ENCODE data around the gene RD3L. TPM values are rescaled to one million over a fixed set of nuclear protein-coding genes. Genes with fewer than 3 reads are reported as not detected.

Gene RD3L
- not detected in 5 replicates for total RNA-seq (2022; extraction: Qiagen RNA extraction)

GRCh38 chr14:103941973-103942736 lies at the start of gene RD3L:
Gene RD3L (minus strand): TSS chr14:103942529. CDS start chr14:103941695, 834 bp downstream.

GRCh38 chr14:103928011-103928890 lies 14.1 kb downstream of the RD3L start, which contains the start of gene TDRD9:
Gene TDRD9 (plus strand): TSS chr14:103928456. CDS start chr14:103928510, 54 bp downstream.

Other genes with a start within 250 kb of the RD3L start
- gene XRCC3, start 227.1 kb downstream of the RD3L start, total RNA-seq (2022; extraction: Qiagen RNA extraction), result 28.1 to 35.5 TPM (median 30.2 TPM) in 5 replicates
- gene ZFYVE21, start 226.7 kb downstream of the RD3L start, total RNA-seq (2022; extraction: Qiagen RNA extraction), result 34.0 to 47.2 TPM (median 42.9 TPM) in 5 replicates
- gene PPP1R13B, start 95.0 kb downstream of the RD3L start, total RNA-seq (2022; extraction: Qiagen RNA extraction), result 4.0 to 5.6 TPM (median 4.6 TPM) in 5 replicates
- gene TDRD9, start 14.1 kb downstream of the RD3L start, total RNA-seq (2022; extraction: Qiagen RNA extraction), result 0.14 to 0.40 TPM (median 0.28 TPM) in 4 of 5 replicates, not detected in the other
- gene ASPG, start 143.2 kb upstream of the RD3L start, total RNA-seq (2022; extraction: Qiagen RNA extraction), result 0.13 to 0.72 TPM in 2 of 5 replicates, not detected in the others
- gene KIF26A, start 196.1 kb upstream of the RD3L start, total RNA-seq (2022; extraction: Qiagen RNA extraction), result 1.7 to 4.3 TPM (median 4.2 TPM) in 5 replicates

Data from A549 treated with Mapracorat at 1 μM for 4 hours (cell line).